ENCODE results near the gene PBRM1.
A peak's percentile ranks its signal among the peaks of the same experiment; 100 is the strongest.

Gene PBRM1

GRCh38 chr3:52563984-52564383, 121.7 kb downstream of the PBRM1 start:
- no peak for DNase-seq

GRCh38 chr3:52561028-52561747, 124.5 kb downstream of the PBRM1 start:
- DNase-seq: no peak

- DNase-seq: no peak
Observed at GRCh38 chr3:52558436-52558835, 127.3 kb downstream of the PBRM1 start.

- DNase-seq: no peak
Observed at GRCh38 chr3:52557011-52557960, 128.4 kb downstream of the PBRM1 start.

- DNase-seq: no peak
Observed at GRCh38 chr3:52555056-52555455, 130.7 kb downstream of the PBRM1 start.

- no peak for DNase-seq
Observed at GRCh38 chr3:52554026-52554755, 131.5 kb downstream of the PBRM1 start.

- no peak for DNase-seq
Observed at GRCh38 chr3:52552089-52552488, 133.6 kb downstream of the PBRM1 start.

GRCh38 chr3:52551118-52551517, 134.6 kb downstream of the PBRM1 start:
- no peak for DNase-seq

- no peak for DNase-seq
Observed at GRCh38 chr3:52547143-52547542, 138.6 kb downstream of the PBRM1 start.

GRCh38 chr3:52546111-52546901, 139.4 kb downstream of the PBRM1 start:
- no peak for DNase-seq

GRCh38 chr3:52544937-52545336, 140.8 kb downstream of the PBRM1 start:
- no peak for DNase-seq

GRCh38 chr3:52541050-52541449, 144.7 kb downstream of the PBRM1 start:
- no peak for DNase-seq

GRCh38 chr3:52539010-52539653, 146.6 kb downstream of the PBRM1 start:
- DNase-seq: no peak

- DNase-seq: peak; percentile 12
Observed at GRCh38 chr3:52537726-52538421, 147.8 kb downstream of the PBRM1 start.

GRCh38 chr3:52537165-52537620, 148.5 kb downstream of the PBRM1 start:
- peak; percentile 5 for DNase-seq

- DNase-seq: peak; percentile 100
Observed at GRCh38 chr3:52536369-52537164, 149.1 kb downstream of the PBRM1 start, which contains the start of gene UQCC5. Gene UQCC5 (plus strand): TSS chr3:52536605. CDS start chr3:52536756, 151 bp downstream.

- no peak for DNase-seq
Observed at GRCh38 chr3:52536112-52536368, 149.7 kb downstream of the PBRM1 start.

GRCh38 chr3:52535411-52536111, 150.2 kb downstream of the PBRM1 start:
- no peak for DNase-seq

GRCh38 chr3:52534281-52535183, 151.2 kb downstream of the PBRM1 start:
- no peak for DNase-seq
